Measurements from ENCODE around the gene ADGRG6. TPM values are rescaled to one million over a fixed set of nuclear protein-coding genes. Genes with fewer than 3 reads are reported as not detected.

ADGRG6 gene
- total RNA-seq, 6 donors from 2014 or later: 19.9 to 44.1 (median 29.8) TPM

DNA sequence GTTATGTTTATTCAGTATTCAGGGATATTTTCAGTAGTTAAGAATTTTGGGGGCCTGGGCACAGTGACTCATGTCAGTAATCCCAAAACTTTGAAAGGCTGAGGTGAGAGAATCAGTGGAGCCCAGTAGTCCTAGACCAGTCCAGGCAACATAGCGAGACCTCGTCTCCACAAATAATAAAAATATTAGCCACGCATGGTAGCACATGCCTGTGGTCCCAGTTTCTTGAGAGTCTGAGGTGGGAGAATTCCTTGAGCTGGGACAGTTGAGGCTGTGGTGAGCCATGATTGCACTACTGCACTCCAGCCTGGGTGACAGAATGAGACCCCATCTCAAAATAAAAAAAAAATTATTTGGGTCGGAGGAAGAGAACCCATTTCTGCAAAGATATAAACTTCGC lies 20.3 kb downstream of the ADGRG6 start:
- no peak overlapping the region for H3K27ac ChIP-seq
- no peak for TF ChIP-seq EP300 (IDR thresholded peaks at IDR 0.05)
- no peak for TF ChIP-seq POLR2A (IDR thresholded peaks at IDR 0.05)
- no peak for TF ChIP-seq POLR2AphosphoS5 (IDR thresholded peaks at IDR 0.05)
- no peak for TF ChIP-seq CTCF (IDR thresholded peaks at IDR 0.05)
- DNase-seq: no peak
- H3K27me3 ChIP-seq: no peaks in the 10 kb centered on the region
- H3K36me3 ChIP-seq: no peaks in the 10 kb centered on the region
- WGBS, 2 donors: 94 to 99% methylated on average over 5 of the region's 5 CpGs
- no peak for ATAC-seq (ENCODE audit: low FRiP score in 2 of 2)
- H3K4me3 ChIP-seq: no peak overlapping the region
- H3K4me1 ChIP-seq: no peaks in the 10 kb centered on the region
- no peaks in the 10 kb centered on the region for H3K9me3 ChIP-seq

- Histone ChIP-seq H3K4me3 (no peak overlapping the region), H3K4me1 (no peaks in the 10 kb centered on the region), H3K9me3 (no peaks in the 10 kb centered on the region), H3K27me3 (no peaks in the 10 kb centered on the region), H3K27ac (no peak overlapping the region), H3K36me3 (no peaks in the 10 kb centered on the region)
- ATAC-seq (ENCODE audit: low FRiP score in 2 of 2) (peak in 1 of 2 donors; percentile 68), DNase-seq (peak in 1 of 2 donors; percentile 29)
- no peak for TF ChIP-seq POLR2AphosphoS5 (IDR thresholded peaks at IDR 0.05)
- no peak for TF ChIP-seq POLR2A (IDR thresholded peaks at IDR 0.05)
- no peak for TF ChIP-seq EP300 (IDR thresholded peaks at IDR 0.05)
- TF ChIP-seq CTCF (IDR thresholded peaks at IDR 0.05): no peak
Measured at GRCh38 chr6:142322504-142323198, 20.8 kb downstream of the ADGRG6 start.

DNA sequence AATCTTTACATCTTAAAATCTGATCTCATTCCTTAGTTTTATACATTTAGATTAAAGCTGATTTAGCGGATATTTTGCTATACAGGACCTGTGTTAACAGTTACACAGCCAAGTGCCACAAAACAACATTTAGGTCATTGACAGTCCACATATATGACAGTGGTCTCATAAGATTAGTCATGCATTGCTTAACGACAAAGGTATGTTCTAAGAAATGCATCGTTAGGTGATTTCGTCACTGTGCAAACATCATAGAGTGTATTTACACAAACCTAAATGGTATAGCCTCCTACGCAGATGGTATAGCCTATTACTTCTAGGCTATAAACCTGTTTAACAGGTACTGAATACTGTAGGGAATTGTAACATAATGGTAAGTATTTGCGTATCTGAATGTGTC lies 21.6 kb downstream of the ADGRG6 start:
- DNase-seq (no peak), ATAC-seq (ENCODE audit: low FRiP score in 2 of 2) (peak in 1 of 2 donors; percentile 30)
- Histone ChIP-seq H3K4me3 (no peak overlapping the region), H3K27me3 (no peaks in the 10 kb centered on the region), H3K4me1 (no peaks in the 10 kb centered on the region), H3K27ac (no peak overlapping the region), H3K9me3 (no peaks in the 10 kb centered on the region), H3K36me3 (no peaks in the 10 kb centered on the region)
- 68 to 81% methylated on average over 6 of the region's 6 CpGs for WGBS, 2 donors
- TF ChIP-seq POLR2A (IDR thresholded peaks at IDR 0.05): no peak
- peak in 1 of 4 donors; percentile 13 for TF ChIP-seq EP300 (IDR thresholded peaks at IDR 0.05)

GRCh38 chr6:142324111-142324510 lies 22.3 kb downstream of the ADGRG6 start:
- ATAC-seq (ENCODE audit: low FRiP score in 2 of 2): no peak

GRCh38 chr6:142325111-142325510 lies 23.3 kb downstream of the ADGRG6 start:
- no peak overlapping the region for H3K4me3 ChIP-seq
- 82 to 86% methylated on average over 3 of the region's 3 CpGs for WGBS, 2 donors
- no peaks in the 10 kb centered on the region for H3K9me3 ChIP-seq
- no peak for ATAC-seq (ENCODE audit: low FRiP score in 2 of 2)
- no peaks in the 10 kb centered on the region for H3K4me1 ChIP-seq
- H3K27me3 ChIP-seq: no peaks in the 10 kb centered on the region
- TF ChIP-seq CTCF (IDR thresholded peaks at IDR 0.05) (no peak), EP300 (IDR thresholded peaks at IDR 0.05) (no peak), POLR2A (IDR thresholded peaks at IDR 0.05) (no peak), POLR2AphosphoS5 (IDR thresholded peaks at IDR 0.05) (no peak)
- no peak overlapping the region for H3K27ac ChIP-seq
- H3K36me3 ChIP-seq: no peaks in the 10 kb centered on the region
- no peak for DNase-seq

More at GRCh38 chr6:142324111-142324510, 22.3 kb downstream of the ADGRG6 start:
- Histone ChIP-seq H3K4me1 (no peaks in the 10 kb centered on the region), H3K4me3 (no peak overlapping the region), H3K27ac (no peak overlapping the region), H3K9me3 (no peaks in the 10 kb centered on the region), H3K27me3 (no peaks in the 10 kb centered on the region), H3K36me3 (no peaks in the 10 kb centered on the region)
- TF ChIP-seq POLR2A (IDR thresholded peaks at IDR 0.05) (no peak), EP300 (IDR thresholded peaks at IDR 0.05) (no peak), CTCF (IDR thresholded peaks at IDR 0.05) (no peak), POLR2AphosphoS5 (IDR thresholded peaks at IDR 0.05) (no peak)
- DNase-seq: no peak
- 91 to 95% methylated on average over 1 of the region's 1 CpG for WGBS, 2 donors

All from upper lobe of left lung (tissue), 6 donors.